Measurements from ENCODE around the gene ARAP1.

ARAP1 gene

DNA sequence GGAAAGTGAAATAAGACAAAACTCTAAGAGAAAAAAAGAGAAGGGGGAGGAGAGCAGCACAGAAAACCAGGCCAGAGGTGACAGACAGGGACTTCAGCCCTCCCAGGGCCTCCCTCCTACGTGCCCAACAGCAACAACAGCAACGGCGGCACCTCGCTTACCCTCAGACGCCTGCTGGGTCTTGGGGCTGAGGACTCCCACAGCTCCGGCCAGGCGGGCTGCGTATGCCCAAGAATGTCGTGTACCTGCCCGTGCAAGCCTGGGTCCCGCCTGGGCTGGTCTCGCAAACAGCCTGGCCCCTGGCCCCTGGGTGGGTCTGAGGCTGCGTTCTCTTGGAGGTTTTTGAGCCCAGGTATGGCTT lies 30.5 kb downstream of the ARAP1 start:
- DNase-seq = peak; percentile 17

DNA sequence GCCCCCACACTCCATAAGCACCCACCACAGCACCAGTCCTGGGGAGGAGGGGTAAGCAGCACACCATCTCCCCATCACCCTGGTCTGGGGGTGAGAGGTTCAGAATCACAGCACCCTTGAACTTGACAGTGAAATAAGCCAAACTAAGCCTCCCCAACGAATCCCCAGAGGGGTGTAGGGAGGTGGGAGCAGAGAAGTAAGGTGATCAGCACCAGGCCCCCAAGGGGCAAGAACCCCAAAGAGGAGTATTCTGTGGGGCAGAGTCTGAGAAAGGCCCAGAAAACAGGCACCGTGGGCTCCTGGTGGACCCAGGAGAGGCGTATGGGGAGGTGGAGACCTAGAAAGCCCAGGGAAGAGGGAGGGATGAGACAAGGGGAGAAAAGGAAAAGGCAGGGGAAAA lies 30.9 kb downstream of the ARAP1 start:
- DNase-seq = no peak

DNA sequence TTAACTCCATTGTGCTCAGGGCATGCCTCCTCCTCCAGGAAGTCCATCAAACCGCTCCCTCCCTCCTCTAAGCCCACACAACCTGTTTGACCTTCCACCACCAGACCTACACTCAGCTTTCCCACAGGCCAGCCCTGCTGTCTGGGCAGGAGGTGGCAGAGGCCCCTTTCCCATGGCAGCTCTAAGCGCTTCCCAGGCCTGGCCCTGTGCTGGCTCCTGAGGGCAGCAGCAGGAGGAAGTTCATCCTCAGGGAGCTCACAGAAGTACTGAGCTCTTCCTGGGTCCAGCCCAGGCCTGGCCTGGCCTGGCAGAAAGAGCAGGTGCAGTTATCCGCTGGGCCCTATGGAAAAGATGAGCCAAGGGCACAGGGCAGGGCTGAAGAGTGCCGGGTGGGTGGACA lies 31.4 kb downstream of the ARAP1 start:
- no peak for DNase-seq

DNA sequence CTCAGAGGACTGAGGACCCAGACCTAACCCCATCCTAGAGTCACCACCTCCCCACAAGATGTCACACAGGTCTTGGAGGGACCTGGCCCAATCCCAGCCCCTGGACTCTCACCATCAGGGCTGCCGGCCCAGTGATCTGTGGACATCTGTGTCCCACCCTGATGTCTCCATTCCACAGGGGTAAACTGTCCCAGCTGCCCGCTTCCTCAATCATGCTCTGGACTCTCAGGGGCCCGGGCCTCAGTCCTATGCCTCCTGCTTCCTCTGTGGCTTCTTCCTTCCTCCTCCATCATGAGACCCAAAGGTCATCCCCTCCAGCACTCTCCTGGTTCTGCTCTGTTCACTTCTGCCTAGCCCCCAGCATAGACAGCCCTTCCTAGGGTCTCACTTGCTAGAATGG lies 32.2 kb downstream of the ARAP1 start:
- DNase-seq = no peak

DNA sequence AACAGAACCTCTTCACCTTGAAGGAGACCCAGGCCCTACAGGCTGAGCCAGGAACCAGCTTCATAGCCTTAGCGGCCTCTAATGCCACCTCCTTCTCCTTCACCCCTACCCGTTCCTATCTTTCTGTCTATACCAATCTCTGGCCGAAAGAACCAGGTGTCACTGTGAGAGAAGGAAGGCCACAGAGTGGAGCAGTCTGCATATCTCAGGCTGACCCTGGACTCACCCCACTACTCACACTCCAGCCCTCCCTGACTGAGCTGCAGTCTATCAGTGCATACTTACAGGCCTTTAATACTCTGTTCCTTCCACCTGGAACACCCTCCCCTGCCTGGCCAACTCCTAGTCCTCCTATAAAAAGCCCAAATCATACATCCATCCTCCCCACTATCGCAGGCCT lies 32.7 kb downstream of the ARAP1 start:
- no peak for DNase-seq

DNA sequence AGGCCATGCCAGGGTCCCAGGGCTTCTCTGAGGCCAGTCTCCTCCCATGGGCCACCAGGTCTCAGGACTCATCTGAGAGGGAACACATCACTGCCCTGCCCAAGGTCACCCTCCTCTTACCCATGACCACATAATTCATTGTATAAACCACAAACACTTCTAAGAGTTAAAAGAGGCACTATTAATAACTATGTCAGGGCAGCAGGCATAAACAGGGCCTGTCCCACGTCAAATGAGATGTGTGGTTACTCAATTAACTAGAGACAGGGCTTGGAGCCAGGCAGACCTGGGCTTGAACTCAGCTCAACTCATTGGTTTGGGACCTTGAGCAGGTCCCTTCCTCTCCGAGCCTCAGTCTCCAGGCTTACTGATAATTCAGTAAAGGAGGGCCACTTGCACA lies 33.1 kb downstream of the ARAP1 start:
- DNase-seq = no peak

DNA sequence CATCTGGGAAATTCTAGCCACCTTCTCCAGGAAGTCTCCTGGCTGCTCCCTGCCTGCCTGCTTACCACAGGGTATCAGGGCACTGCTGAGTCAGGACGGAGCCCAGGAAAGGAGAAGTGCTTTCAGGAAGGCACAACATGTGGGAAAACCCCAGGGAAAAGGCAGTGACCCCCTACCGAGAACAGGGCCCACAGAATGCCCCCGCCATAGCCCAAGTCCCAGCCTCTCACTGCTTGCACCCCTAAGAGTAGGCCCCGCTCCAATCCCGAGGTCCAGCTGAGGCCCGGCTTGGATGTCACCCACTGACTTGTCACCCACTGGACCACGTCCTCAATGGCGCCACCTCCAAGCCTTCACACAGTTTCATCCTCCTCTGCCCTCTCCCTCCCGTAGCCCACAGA lies 34.1 kb downstream of the ARAP1 start:
- no peak for DNase-seq

DNA sequence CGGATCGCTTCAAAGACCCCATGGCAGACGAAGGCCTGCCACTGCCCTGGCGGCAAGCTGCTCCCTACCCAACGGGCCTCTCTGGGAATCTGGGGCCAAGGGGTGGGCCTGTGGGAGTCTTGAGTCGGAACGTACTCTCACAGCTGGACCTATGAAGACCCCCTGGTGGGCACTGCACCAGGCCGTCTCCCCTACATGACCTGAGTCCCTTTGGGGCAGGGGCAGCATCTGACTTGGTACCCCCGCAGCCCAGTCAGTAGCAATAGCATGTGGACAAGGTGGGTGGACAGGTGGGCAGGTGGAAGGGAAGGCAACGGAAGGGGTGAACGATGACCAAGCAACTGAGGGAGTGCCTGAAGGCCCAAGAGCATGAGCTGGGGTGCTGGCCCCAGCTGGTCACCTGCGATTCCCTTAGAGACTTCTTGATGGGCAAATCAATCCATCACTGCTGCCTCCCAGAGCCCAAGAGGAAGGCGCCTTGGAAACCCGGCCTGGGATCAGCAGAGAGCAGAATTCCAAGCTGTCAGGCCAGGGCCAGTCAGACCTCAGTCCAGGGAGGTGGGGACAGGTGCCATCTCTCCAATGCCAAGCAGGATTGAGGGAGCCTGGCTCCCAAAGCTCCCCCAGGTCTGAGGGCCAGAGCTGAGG lies 35.3 kb downstream of the ARAP1 start:
- DNase-seq = no peak

DNA sequence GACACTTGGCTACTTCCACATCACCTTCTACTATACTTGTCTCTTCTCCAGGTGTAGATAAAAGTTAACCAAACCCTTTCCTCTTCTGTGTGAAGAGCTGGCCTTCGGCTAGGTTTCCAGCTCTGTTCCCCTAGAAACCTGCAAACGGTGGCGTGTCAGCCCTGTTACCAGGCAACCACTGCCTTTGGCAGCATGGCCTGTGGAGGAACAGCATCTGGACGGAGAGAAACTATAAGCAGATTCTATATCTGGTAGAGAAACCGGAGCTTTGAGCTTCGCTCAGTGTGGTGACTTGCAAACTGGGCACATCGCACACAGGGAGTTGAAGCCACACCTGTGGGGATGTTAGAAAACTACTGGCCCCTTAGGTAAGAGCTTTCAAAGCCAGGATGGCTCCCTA lies 35.9 kb downstream of the ARAP1 start:
- no peak for DNase-seq

DNA sequence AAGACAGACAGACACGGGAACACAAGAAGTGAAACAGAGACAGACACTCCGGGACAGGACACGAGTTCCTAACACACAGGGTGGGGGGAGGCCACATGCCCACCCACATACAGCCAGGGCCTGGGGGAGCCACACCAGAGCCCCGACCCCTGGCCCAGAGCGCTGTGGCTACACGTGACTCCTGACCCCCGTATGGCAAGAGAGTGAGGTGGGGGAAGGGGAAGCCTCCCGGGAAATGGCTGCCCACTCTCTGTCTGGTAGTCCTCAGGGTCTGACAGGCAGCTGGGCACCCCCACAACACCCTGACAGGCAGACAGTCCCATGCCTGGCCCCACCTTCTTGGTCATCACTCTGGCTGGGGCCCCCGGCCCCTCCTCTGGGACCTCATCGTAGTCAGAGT lies 39.4 kb downstream of the ARAP1 start:
- no peak for DNase-seq

DNA sequence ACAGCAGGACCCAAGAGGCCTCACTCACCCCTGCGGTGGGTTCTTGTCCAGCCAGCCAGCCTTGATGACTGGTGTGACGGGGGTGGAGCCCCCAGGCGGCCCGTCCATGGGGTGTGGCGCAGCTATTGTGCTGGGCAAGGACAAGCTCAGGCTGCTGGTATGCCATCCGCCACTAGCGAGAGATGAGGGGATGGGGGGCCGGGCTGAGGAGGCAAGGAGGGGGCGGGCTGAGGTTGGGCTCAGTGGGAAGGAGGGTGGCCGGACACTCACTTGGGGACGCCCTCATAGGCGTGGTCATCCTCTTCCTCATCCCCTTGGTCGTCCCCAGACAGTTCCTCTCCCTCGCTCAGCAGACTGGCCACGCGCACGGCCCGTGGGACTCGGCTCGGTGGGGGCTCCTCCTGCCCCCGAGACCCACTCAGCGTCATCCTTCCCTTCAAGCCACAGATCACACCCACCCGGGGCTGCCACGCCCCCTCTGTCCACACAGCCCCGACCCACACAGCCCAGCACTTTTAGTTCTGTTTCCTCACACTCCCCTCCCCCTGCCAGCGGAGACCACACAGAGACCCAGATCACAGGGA lies 39.9 kb downstream of the ARAP1 start:
- no peak for DNase-seq

DNA sequence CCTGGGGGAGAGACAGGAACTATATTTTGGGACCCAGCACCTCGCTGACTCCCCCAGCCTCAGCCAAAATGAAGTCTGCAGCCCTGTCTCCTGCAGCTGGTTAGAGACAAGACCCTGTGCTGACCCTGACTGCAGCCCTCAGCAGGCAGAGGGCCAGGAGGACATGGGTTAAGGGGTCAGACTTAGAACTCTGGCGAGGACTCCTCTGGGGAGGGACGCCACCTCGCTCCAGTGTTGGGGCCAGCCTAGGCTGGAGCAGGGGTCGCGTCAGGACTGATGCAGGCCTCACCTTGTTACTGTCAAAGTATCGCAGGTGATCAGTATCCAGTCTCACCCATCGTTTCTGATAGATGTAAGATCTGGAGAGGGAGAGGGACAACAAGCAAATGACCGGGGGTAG lies 41.1 kb downstream of the ARAP1 start:
- no peak for DNase-seq

DNA sequence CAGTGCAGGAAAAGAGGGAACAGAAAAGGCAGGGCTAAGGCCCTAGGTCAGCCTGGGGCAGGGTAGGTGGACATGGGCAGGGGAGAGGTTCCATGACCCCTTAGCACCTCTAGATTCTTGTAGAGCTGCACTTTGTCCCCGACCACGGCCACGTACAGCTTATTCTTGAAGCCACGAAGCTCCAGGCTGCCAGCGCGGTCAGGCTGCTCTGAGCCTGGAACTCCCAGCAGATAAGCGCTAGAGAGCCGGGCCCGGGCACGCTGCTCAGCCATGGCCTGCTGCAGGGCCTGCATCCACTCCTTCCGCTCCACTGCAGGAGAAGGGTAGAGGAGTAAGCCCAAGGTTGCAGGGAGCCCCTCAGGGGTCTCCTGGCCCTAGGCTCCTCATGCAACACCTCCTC lies 41.9 kb downstream of the ARAP1 start:
- DNase-seq = no peak

DNA sequence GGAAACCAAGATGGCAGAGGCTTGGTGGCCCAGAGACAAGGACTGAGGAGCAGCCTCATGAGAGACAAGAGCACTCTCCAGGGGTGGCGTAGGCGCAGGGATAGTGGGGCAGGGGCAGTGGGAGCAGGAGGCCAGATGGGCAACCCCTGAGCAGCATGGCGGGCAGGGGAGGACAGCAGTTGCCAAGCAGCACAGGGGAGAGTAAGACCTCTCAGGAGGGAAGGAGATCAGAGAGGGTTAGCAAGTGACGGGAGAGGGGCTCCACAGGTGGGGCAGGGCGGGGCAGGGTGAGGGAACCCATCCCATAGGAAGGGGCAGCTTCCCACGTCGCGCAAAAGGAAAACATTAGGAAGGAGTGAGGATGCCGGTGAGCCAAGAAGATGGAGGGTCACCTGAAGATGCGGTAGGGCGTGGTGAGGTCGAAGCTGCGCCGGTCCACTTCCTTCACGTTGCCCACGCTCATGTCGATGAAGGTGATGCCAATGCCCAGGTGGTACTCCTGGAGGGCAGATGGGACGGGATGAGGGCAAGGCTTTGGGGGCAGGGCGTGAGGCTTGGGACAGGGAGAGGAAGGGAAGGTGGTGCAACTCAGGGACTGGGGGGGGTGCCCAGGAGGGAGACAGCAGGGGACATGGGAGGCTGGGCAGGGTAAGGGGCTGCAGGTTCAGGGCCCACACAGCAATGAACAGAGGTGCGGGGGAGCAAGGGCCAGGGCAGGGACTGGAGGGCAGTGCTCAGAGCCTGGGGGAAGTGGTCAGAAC lies 42.5 kb downstream of the ARAP1 start:
- no peak for DNase-seq

DNA sequence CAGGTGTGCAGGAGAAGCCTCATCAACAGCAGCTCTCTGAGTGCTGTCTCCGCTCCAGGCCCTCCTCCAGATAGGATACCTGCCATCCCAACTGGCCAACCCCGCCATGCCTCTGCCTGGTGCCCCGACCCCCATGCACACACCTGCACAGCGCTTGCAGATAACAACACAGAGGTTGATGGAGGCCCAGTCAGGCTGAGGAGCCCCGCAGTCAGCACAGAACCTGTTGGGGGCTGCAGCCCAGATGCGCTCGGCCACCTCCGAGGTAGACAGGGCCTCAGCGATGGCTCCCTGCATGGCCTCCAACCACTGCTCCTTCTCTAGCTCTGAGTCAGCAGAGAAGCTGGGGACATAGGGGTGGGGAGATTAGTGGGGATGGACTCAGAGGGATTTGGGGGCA lies 45.2 kb downstream of the ARAP1 start:
- no peak for DNase-seq

DNA sequence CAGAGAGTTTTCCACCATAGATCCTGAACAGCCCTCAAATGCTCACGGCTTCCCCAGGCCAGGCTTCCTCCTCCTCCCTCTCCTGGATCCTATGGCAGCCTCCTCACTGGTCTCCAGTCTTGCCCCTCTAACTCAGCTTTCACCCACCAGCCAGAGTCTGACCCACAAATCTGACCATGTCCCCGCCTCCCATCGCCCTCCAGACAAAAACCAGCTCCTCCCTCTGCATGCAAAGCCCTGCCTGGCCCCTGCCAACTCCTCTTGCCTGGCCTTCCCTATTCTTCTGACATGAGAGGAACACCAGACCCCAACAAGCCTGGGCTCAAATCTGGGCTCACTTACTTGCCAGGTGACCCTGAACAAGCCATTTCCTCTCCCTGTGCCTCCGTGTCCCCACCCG lies 45.6 kb downstream of the ARAP1 start:
- no peak for DNase-seq

DNA sequence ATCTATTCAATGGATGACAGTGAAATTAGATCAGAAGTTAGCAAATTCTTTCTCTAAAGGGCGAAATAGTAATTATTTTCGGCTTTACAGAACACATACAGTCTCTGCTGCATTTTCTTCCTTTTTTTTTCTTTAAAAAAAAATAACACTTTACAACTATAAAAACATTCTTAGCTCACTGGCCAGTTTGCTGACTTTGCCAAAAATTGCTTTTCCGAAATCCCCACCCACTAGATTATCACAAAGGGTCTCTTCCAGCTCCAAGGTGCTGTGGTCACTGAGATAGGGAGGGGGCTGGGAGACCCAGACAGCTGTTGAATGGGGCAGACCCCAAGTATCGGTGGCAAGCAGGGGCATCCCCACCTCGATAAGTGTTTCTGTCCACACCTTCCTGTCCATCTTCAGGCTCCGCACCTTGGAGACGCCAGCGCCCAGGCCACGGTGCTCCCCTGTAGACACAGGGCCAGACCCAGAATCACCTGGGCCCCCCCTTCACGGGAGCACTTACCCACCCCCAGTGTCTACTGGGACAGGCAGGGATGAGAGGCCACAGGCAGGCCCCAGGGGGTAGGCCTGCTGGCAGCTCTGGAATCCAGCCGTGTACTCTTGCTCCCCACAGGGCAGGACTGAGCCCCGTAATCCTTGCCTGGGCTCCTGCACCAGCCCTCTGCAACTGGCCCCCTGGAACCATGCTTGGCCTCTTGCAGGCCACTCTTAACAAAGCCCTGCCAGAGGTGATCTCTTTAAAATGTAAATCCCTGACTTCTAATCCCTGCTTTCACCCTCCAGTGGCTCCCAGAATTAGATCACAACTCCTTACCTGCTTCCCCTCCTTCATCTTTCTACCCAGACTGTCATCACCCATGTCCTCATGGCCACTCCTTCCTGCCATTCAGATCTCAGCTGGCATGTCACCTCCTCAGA lies 46.5 kb downstream of the ARAP1 start:
- DNase-seq = no peak

DNA sequence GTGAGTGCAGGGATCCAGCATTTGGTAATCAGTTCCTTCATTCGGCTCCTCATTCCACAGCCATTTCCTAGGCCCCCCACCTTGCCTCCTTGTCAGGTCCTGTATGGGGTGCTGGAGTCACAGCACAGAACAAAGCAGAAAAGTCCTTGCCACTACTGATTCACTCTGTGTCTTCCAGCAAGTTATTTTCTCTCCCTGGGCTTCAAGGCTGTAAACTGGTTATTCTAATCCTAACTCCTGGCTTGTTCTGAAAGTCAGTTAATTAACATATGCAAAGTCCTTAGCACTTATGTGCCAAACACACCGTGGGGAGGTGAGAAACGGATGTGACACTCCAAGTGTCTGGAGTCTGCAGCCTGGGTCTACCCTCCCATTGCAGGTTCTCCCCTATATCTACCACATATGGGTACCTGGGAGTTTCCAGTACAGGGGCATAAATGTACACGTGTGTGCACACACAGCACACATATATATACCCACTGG lies 47.4 kb downstream of the ARAP1 start:
- no peak for DNase-seq

DNA sequence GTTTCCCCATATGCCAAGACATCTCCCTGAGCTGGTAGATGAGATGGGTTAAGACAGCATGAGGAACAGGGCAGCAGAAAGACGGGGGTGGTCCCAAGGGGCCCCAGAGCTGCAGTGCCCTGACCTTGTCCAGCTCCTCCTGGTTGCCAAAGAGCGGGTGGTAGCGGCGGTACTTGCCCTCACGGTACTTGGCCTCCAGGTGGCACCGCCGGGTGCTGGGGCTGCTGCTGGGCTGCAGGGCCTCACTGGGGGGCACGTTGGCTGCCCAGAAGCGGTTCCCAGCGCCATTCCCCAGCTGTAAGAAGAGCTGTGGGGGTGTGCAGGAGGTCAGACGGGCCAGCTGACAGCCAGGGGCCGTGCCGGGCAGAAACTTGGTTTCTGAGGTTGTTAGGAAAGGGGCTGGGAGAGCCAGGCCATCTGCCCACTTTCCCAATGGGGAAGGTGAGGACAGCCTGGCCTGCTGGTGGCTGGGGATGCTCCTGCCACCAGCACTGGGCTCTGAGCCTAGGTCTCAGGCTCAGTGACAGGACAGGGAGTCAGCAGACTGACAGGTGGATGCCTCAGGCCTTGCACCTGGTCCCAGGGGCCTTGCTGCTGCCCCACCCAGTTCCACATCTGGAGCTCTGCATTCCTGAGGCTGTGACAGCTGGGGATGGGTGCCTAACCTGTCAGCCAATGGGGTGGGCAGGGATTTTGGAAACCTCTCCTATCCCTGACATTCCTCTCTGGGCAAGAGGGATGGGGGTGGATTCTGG lies 48.0 kb downstream of the ARAP1 start:
- DNase-seq = no peak

DNA sequence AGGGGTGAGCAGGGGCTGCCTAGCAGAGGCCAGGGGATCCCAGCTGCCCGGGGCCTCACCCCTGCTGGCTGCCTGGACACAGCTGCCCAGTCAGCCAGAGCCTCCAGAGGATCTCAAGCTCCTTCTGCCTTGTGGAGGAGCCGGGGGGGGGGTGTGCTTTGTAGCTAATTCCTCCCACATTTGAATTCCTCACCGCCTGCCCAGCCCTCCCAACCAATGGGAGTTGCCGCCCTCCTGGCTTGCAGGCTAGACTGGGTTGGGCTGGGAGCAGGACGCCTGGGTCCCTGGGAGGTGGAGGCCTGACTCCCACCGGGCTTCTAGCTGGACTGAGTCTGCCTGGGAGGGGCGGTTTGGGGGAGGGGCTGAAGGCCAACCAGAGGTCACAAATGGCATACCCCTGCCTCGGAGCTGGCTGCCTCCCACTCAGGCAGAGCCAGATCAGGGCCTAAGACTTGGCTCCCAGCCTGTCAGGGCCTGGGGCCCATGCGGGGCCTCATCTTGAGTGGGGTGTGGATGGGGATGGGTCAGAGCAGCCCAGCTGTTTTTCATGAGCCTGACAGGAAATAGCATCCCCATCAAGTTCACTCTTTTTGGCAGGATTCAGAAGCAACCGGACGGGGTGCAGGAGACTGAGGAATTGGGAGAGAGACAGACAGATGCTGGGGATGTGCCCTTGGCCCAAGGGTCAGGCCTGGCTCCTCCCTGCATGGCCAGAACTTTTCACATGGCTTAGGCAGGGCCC lies 48.8 kb downstream of the ARAP1 start:
- DNase-seq = no peak

DNA sequence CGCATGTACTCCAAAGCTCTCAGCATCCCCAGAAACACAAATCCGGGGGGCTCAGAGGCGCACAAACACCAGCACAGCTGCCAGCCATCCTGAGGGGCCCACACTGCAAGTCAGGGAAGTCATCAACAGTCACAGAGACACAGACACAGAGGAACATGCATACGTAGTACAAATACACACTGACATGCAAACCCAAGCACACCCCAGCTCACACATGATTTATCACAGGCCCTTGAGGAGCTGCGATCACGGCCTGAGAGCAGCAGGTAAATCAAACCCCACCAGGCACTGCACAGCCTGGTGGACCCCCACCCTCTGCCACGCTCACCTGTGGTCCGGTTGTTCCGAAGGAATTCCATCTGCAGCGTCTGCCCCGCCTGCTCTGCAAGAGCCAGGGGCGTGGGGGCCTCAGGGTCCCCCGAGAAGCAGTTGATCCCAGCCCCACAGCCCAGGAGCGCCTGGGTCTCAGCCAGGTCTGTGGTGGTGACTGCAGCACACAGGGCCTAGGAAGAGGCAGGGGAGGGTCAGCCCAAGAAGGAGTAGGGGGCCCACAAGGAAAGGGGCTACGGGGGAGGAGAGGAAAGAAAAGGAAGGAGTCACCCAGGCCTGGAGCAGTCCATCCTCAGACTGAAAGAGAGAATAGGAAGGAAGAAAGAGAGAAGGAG lies 49.5 kb downstream of the ARAP1 start:
- no peak for DNase-seq
